Loucy (cell line): ENCODE results near the gene RET.

Experiments used
- H2AFZ ChIP-seq: fragments of 200-600 bp; sonication (generic); 2 replicates; pipeline ENCODE4 v1.6.0; 2016; ENCODE audit warnings: antibody characterized with exemption, mild to moderate bottlenecking, low read length, moderate library complexity
- H3F3A ChIP-seq: fragments of 200-600 bp; 2 replicates; pipeline ENCODE4 v1.6.0; 2016; ENCODE audit warnings: antibody characterized with exemption, low read depth, mild to moderate bottlenecking
- H3K27me3 ChIP-seq: fragments of 200-600 bp; sonication (generic); 2 replicates; pipeline ENCODE4 v1.6.1; 2014; ENCODE audit warnings: low read length, mild to moderate bottlenecking; ENCODE audit not compliant: insufficient read depth, poor library complexity, severe bottlenecking
- H3K36me3 ChIP-seq: fragments of 200-600 bp; sonication (generic); 2 replicates; pipeline ENCODE4 v1.6.1; 2016; ENCODE audit warnings: low read length; ENCODE audit not compliant: insufficient read depth
- H3K4me1 ChIP-seq: fragments of 200-600 bp; sonication (generic); 2 replicates; pipeline ENCODE4 v1.5.1; 2014; ENCODE audit warnings: low read length, mild to moderate bottlenecking; ENCODE audit not compliant: insufficient read depth, poor library complexity, severe bottlenecking
- H3K4me2 ChIP-seq: fragments of 200-600 bp; sonication (generic); 2 replicates; pipeline ENCODE4 v1.6.0; 2014; ENCODE audit warnings: antibody characterized with exemption, low read length, low read depth, mild to moderate bottlenecking; ENCODE audit not compliant: poor library complexity, severe bottlenecking
- H3K4me3 ChIP-seq: fragments of 200-600 bp; sonication (generic); 2 replicates; pipeline ENCODE4 v1.5.1; 2014; ENCODE audit warnings: low read length, mild to moderate bottlenecking, mixed read lengths; ENCODE audit not compliant: poor library complexity, severe bottlenecking
- H3K79me2 ChIP-seq: fragments of 200-600 bp; sonication (generic); 2 replicates; pipeline ENCODE4 v1.6.1; 2014; ENCODE audit warnings: low read length; ENCODE audit not compliant: insufficient read depth
- H3K9ac ChIP-seq: fragments of 200-600 bp; sonication (generic); 2 replicates; pipeline ENCODE4 v1.6.0; 2014; ENCODE audit warnings: mild to moderate bottlenecking, low read depth, low read length, moderate library complexity; ENCODE audit not compliant: poor library complexity, severe bottlenecking
- H3K9me2 ChIP-seq: fragments of 200-600 bp; sonication (generic); replicated peaks from 2 replicates; pipeline ENCODE4 v1.6.1; 2016; ENCODE audit warnings: low read depth, low read length, mixed read lengths
- H3K9me3 ChIP-seq: fragments of 200-600 bp; sonication (generic); 2 replicates; pipeline ENCODE4 v1.6.1; 2014; ENCODE audit warnings: mild to moderate bottlenecking, antibody characterized with exemption, low read length, low read depth; ENCODE audit not compliant: insufficient read depth
- H4K20me1 ChIP-seq: fragments of 200-600 bp; sonication (generic); 2 replicates; pipeline ENCODE4 v1.6.0; 2014; ENCODE audit warnings: antibody characterized with exemption, low read length, mild to moderate bottlenecking; ENCODE audit not compliant: insufficient read depth, poor library complexity, severe bottlenecking
- EZH2phosphoT487 ChIP-seq: fragments of 200-600 bp; IDR thresholded peaks from 2 replicates; pipeline ENCODE4 v1.6.1; 2018; ENCODE audit warnings: antibody characterized with exemption, mild to moderate bottlenecking, moderate library complexity, borderline replicate concordance
- TF ChIP-seq, protein P1 (sequence below): fragments of 200-600 bp; sonication (generic); conservative IDR thresholded peaks from 2 replicates; pipeline ENCODE4 v1.5.1; 2014; ENCODE audit warnings: mild to moderate bottlenecking, antibody characterized with exemption, low read length

Gene RET

DNA sequence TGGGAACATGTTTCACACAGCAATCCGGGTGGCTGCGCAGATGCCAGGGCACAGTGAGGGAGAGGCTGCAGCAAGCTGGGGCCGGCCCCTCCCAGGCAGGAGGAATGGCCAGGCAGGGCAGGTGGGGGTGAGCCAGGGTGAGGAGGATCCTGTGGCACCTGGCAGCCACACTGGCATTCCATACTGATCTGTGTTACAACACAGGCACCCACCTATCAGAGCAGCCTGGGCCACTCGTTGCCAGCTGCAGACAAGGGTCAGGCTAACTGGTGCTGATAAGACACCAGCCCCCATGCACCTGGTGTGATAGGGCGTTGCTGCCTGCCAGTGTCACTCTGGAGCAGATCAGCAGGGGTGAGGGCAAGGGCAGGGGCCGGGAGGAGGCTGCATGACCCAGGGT lies 16.6 kb upstream of the RET start:
- no peak overlapping the region for H3K4me2 ChIP-seq
- no peaks in the 10 kb centered on the region for H3K27me3 ChIP-seq
- no peak overlapping the region for H3K9ac ChIP-seq
- TF ChIP-seq, protein P1, sequence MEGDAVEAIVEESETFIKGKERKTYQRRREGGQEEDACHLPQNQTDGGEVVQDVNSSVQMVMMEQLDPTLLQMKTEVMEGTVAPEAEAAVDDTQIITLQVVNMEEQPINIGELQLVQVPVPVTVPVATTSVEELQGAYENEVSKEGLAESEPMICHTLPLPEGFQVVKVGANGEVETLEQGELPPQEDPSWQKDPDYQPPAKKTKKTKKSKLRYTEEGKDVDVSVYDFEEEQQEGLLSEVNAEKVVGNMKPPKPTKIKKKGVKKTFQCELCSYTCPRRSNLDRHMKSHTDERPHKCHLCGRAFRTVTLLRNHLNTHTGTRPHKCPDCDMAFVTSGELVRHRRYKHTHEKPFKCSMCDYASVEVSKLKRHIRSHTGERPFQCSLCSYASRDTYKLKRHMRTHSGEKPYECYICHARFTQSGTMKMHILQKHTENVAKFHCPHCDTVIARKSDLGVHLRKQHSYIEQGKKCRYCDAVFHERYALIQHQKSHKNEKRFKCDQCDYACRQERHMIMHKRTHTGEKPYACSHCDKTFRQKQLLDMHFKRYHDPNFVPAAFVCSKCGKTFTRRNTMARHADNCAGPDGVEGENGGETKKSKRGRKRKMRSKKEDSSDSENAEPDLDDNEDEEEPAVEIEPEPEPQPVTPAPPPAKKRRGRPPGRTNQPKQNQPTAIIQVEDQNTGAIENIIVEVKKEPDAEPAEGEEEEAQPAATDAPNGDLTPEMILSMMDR = no peak
- TF ChIP-seq EZH2phosphoT487 = no peak
- H3K4me1 ChIP-seq = no peaks in the 10 kb centered on the region
- H3F3A ChIP-seq = no peaks in the 10 kb centered on the region
- no peaks in the 10 kb centered on the region for H3K79me2 ChIP-seq
- no peak overlapping the region for H2AFZ ChIP-seq
- no peaks in the 10 kb centered on the region; the same call in 1 of the 2 replicates for H3K9me3 ChIP-seq
- no peak overlapping the region for H3K4me3 ChIP-seq
- H4K20me1 ChIP-seq = no peaks in the 10 kb centered on the region
- no peaks in the 10 kb centered on the region for H3K36me3 ChIP-seq
- H3K9me2 ChIP-seq = no peaks in the 10 kb centered on the region

DNA sequence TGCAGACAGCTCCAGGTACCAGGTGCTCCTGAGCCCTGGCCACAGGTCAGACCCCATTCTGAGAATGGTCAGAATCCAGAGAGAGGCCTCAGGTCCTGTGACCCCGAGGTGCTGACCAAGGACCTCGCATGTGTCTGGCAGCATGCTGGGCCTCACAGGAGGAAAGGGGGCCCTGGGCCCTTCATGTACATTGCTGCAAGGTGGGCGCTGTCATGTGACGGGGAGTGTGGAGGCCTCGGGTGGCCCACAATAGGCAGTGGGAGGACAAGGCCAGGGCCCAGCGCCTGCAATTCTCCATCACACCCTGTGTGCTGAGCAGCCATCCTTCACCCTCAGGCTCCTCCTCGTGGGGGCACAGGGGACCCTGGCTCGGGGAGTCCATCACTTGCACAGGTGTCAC lies 15.5 kb upstream of the RET start:
- no peaks in the 10 kb centered on the region for H3K4me1 ChIP-seq
- no peak overlapping the region for H3K4me2 ChIP-seq
- H3K36me3 ChIP-seq = no peaks in the 10 kb centered on the region
- H4K20me1 ChIP-seq = no peaks in the 10 kb centered on the region
- H3K4me3 ChIP-seq = no peak overlapping the region
- TF ChIP-seq, protein P1 = no peak
- no peak for TF ChIP-seq EZH2phosphoT487
- H3F3A ChIP-seq = no peaks in the 10 kb centered on the region
- no peaks in the 10 kb centered on the region for H3K9me2 ChIP-seq
- H2AFZ ChIP-seq = no peak overlapping the region
- no peaks in the 10 kb centered on the region for H3K79me2 ChIP-seq
- no peak overlapping the region for H3K9ac ChIP-seq
- no peaks in the 10 kb centered on the region for H3K27me3 ChIP-seq
- no peaks in the 10 kb centered on the region; the same call in 1 of the 2 replicates for H3K9me3 ChIP-seq

DNA sequence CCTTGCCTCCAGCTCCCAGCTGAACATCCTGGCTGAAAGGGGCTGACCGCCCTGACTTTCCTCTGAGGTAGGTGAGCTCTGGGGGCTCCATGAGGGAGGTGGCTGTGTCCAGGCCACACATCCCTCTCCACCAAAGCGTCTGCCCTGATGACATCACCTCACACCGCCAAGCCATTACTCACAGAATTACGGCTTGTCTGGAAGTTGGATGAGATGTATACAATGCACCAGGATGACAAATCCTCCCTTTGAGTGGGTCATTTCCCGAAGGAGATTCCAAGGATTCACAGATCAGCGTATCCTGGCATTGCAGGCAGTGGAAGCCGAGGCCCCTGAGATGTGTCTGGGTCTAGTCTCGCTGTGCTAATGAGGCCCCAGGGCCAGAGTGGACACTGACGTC lies 15.1 kb upstream of the RET start:
- Histone ChIP-seq H2AFZ (no peak overlapping the region), H3K36me3 (no peaks in the 10 kb centered on the region), H3K27me3 (no peaks in the 10 kb centered on the region), H3K4me3 (no peak overlapping the region), H4K20me1 (no peaks in the 10 kb centered on the region), H3K4me1 (no peaks in the 10 kb centered on the region), H3K9me2 (no peaks in the 10 kb centered on the region), H3K4me2 (no peak overlapping the region), H3K9ac (no peak overlapping the region), H3F3A (no peaks in the 10 kb centered on the region), H3K79me2 (no peaks in the 10 kb centered on the region), H3K9me3 (no peaks in the 10 kb centered on the region; the same call in 1 of the 2 replicates)
- TF ChIP-seq EZH2phosphoT487 = no peak
- TF ChIP-seq, protein P1 = no peak
